ENCODE data around the gene RAB3C. TPM values are rescaled to one million over a fixed set of nuclear protein-coding genes. Genes with fewer than 3 reads are reported as not detected.

The RAB3C gene
- total RNA-seq, 2 experiments from 2014 or later, result not detected

- Mint-ChIP-seq H3K4me3 (no peak overlapping the region), H3K4me1 (ENCODE audit: low read depth) (peaks cover 11% of the 10 kb centered on the region), H3K27ac (no peak overlapping the region), H3K9me3 (no peaks in the 10 kb centered on the region), H3K36me3 (no peaks in the 10 kb centered on the region), H3K27me3 (peaks cover 15% of the 10 kb centered on the region)
- DNase-seq, result no peak
- CTCF ChIA-PET, result interaction anchor here (0.6 kb wide), 1 partner anchor 59 kb away, joined by 6 read pairs; no protein-coding TSS in a partner anchor
- intact Hi-C loops (cut with micrococcal nuclease), result no loop called here
- POLR2A ChIA-PET, result no interaction called here
These were observed 188.9 kb downstream of the RAB3C start for GRCh38 chr5:58771796-58772195.

GRCh38 chr5:58773744-58774441, 191.0 kb downstream of the RAB3C start:
- Mint-ChIP-seq H3K27me3 (peaks cover 21% of the 10 kb centered on the region), H3K36me3 (no peaks in the 10 kb centered on the region), H3K4me1 (ENCODE audit: low read depth) (peaks cover 11% of the 10 kb centered on the region), H3K4me3 (no peak overlapping the region), H3K9me3 (no peaks in the 10 kb centered on the region), H3K27ac (no peak overlapping the region)
- intact Hi-C loops (cut with micrococcal nuclease), result no loop called here
- CTCF ChIA-PET, result no interaction called here
- POLR2A ChIA-PET, result no interaction called here
- no peak for DNase-seq

GRCh38 chr5:58774937-58775336, 192.1 kb downstream of the RAB3C start:
- Mint-ChIP-seq H3K9me3 (no peaks in the 10 kb centered on the region), H3K27ac (no peak overlapping the region), H3K4me1 (ENCODE audit: low read depth) (peaks cover 11% of the 10 kb centered on the region), H3K27me3 (peaks cover 25% of the 10 kb centered on the region), H3K4me3 (no peak overlapping the region), H3K36me3 (no peaks in the 10 kb centered on the region)
- POLR2A ChIA-PET, result no interaction called here
- CTCF ChIA-PET, result interaction anchor here (0.5 kb wide), 1 partner anchor 10 kb away, joined by 3 read pairs; no protein-coding TSS in a partner anchor
- no peak for DNase-seq
- intact Hi-C loops (cut with micrococcal nuclease), result loop anchor here (1.0 kb wide), 2 partner anchors 9 to 24 kb away; no protein-coding TSS in a partner anchor

GRCh38 chr5:58775701-58776262, 192.9 kb downstream of the RAB3C start:
- CTCF ChIA-PET, result no interaction called here
- Mint-ChIP-seq H3K4me3 (no peak overlapping the region), H3K4me1 (ENCODE audit: low read depth) (peaks cover 11% of the 10 kb centered on the region), H3K27me3 (peaks cover 26% of the 10 kb centered on the region), H3K36me3 (no peaks in the 10 kb centered on the region), H3K9me3 (no peaks in the 10 kb centered on the region), H3K27ac (no peak overlapping the region)
- POLR2A ChIA-PET, result no interaction called here
- intact Hi-C loops (cut with micrococcal nuclease), result loop anchor here (1.0 to 2.0 kb wide), 3 partner anchors 9 to 24 kb away; no protein-coding TSS in a partner anchor
- DNase-seq, result peak; percentile 21

- POLR2A ChIA-PET, result no interaction called here
- intact Hi-C loops (cut with micrococcal nuclease), result loop anchor here (2.0 kb wide), 1 partner anchor 18 kb away; no protein-coding TSS in a partner anchor
- no peaks in the 10 kb centered on the region for H3K36me3 Mint-ChIP-seq
- DNase-seq, result no peak
- no peak overlapping the region for H3K27ac Mint-ChIP-seq
- peaks cover 26% of the 10 kb centered on the region for H3K27me3 Mint-ChIP-seq
- H3K4me1 Mint-ChIP-seq (ENCODE audit: low read depth), result peaks cover 11% of the 10 kb centered on the region
- CTCF ChIA-PET, result no interaction called here
- no peaks in the 10 kb centered on the region for H3K9me3 Mint-ChIP-seq
- no peak overlapping the region for H3K4me3 Mint-ChIP-seq
These were observed 193.7 kb downstream of the RAB3C start for GRCh38 chr5:58776559-58776958.

- no peak for DNase-seq
- H3K4me1 Mint-ChIP-seq (ENCODE audit: low read depth), result peaks cover 11% of the 10 kb centered on the region
- no peak overlapping the region for H3K27ac Mint-ChIP-seq
- ChIA-PET CTCF (interaction anchor here (0.6 kb wide), 1 partner anchor 492 kb away, joined by 3 read pairs; no protein-coding TSS in a partner anchor), POLR2A (no interaction called here)
- no peaks in the 10 kb centered on the region for H3K36me3 Mint-ChIP-seq
- H3K27me3 Mint-ChIP-seq, result peaks cover 20% of the 10 kb centered on the region
- no peaks in the 10 kb centered on the region for H3K9me3 Mint-ChIP-seq
- H3K4me3 Mint-ChIP-seq, result no peak overlapping the region
- intact Hi-C loops (cut with micrococcal nuclease), result no loop called here
These were observed 196.0 kb downstream of the RAB3C start for GRCh38 chr5:58778888-58779287.

- Mint-ChIP-seq H3K27ac (no peak overlapping the region), H3K36me3 (no peaks in the 10 kb centered on the region), H3K4me3 (no peak overlapping the region), H3K4me1 (ENCODE audit: low read depth) (peaks cover 2% of the 10 kb centered on the region), H3K27me3 (peaks cover 16% of the 10 kb centered on the region), H3K9me3 (no peaks in the 10 kb centered on the region)
- CTCF ChIA-PET, result no interaction called here
- DNase-seq, result no peak
- intact Hi-C loops (cut with micrococcal nuclease), result no loop called here
- POLR2A ChIA-PET, result no interaction called here
These were observed 203.2 kb downstream of the RAB3C start for GRCh38 chr5:58786035-58786434.

GRCh38 chr5:58786711-58787303, 203.9 kb downstream of the RAB3C start:
- no peak overlapping the region for H3K27ac Mint-ChIP-seq
- intact Hi-C loops (cut with micrococcal nuclease), result no loop called here
- DNase-seq, result peak; percentile 26
- no peak overlapping the region for H3K4me3 Mint-ChIP-seq
- no peaks in the 10 kb centered on the region for H3K36me3 Mint-ChIP-seq
- H3K4me1 Mint-ChIP-seq (ENCODE audit: low read depth), result peaks cover 2% of the 10 kb centered on the region
- H3K27me3 Mint-ChIP-seq, result peaks cover 16% of the 10 kb centered on the region
- ChIA-PET CTCF (no interaction called here), POLR2A (no interaction called here)
- no peaks in the 10 kb centered on the region for H3K9me3 Mint-ChIP-seq

- H3K4me3 Mint-ChIP-seq, result no peak overlapping the region
- CTCF ChIA-PET, result no interaction called here
- peaks cover 2% of the 10 kb centered on the region for H3K4me1 Mint-ChIP-seq (ENCODE audit: low read depth)
- POLR2A ChIA-PET, result no interaction called here
- no peaks in the 10 kb centered on the region for H3K9me3 Mint-ChIP-seq
- H3K27ac Mint-ChIP-seq, result no peak overlapping the region
- intact Hi-C loops (cut with micrococcal nuclease), result no loop called here
- H3K36me3 Mint-ChIP-seq, result no peaks in the 10 kb centered on the region
- peaks cover 14% of the 10 kb centered on the region for H3K27me3 Mint-ChIP-seq
- DNase-seq, result no peak
These were observed 205.1 kb downstream of the RAB3C start for GRCh38 chr5:58787987-58788386.

GRCh38 chr5:58793888-58794657, 211.2 kb downstream of the RAB3C start:
- DNase-seq, result no peak
- intact Hi-C loops (cut with micrococcal nuclease), result loop anchor here (2.0 to 10.0 kb wide), 3 partner anchors 17 to 109 kb away; no protein-coding TSS in a partner anchor
- Mint-ChIP-seq H3K27me3 (peaks cover 15% of the 10 kb centered on the region), H3K9me3 (peaks cover 3% of the 10 kb centered on the region), H3K36me3 (no peaks in the 10 kb centered on the region), H3K27ac (no peak overlapping the region), H3K4me3 (no peak overlapping the region), H3K4me1 (ENCODE audit: low read depth) (peaks cover 11% of the 10 kb centered on the region)
- ChIA-PET POLR2A (no interaction called here), CTCF (interaction anchor here (0.6 kb wide), 1 partner anchor 111 kb away, joined by 3 read pairs; no protein-coding TSS in a partner anchor)

GRCh38 chr5:58794875-58795274, 212.0 kb downstream of the RAB3C start:
- H3K27me3 Mint-ChIP-seq, result peaks cover 17% of the 10 kb centered on the region
- ChIA-PET CTCF (no interaction called here), POLR2A (no interaction called here)
- peaks cover 3% of the 10 kb centered on the region for H3K9me3 Mint-ChIP-seq
- H3K4me3 Mint-ChIP-seq, result no peak overlapping the region
- DNase-seq, result peak; percentile 73
- no peaks in the 10 kb centered on the region for H3K36me3 Mint-ChIP-seq
- no peak overlapping the region for H3K27ac Mint-ChIP-seq
- H3K4me1 Mint-ChIP-seq (ENCODE audit: low read depth), result peaks cover 11% of the 10 kb centered on the region
- intact Hi-C loops (cut with micrococcal nuclease), result loop anchor here (2.0 to 10.0 kb wide), 3 partner anchors 18 to 110 kb away; no protein-coding TSS in a partner anchor

- no peaks in the 10 kb centered on the region for H3K36me3 Mint-ChIP-seq
- POLR2A ChIA-PET, result no interaction called here
- CTCF ChIA-PET, result no interaction called here
- peaks cover 15% of the 10 kb centered on the region for H3K27me3 Mint-ChIP-seq
- H3K4me3 Mint-ChIP-seq, result no peak overlapping the region
- intact Hi-C loops (cut with micrococcal nuclease), result loop anchor here (2.0 to 10.0 kb wide), 3 partner anchors 19 to 111 kb away; no protein-coding TSS in a partner anchor
- peaks cover 11% of the 10 kb centered on the region for H3K4me1 Mint-ChIP-seq (ENCODE audit: low read depth)
- peaks cover 3% of the 10 kb centered on the region for H3K9me3 Mint-ChIP-seq
- no peak overlapping the region for H3K27ac Mint-ChIP-seq
- DNase-seq, result no peak
These were observed 212.5 kb downstream of the RAB3C start for GRCh38 chr5:58795327-58795726.

Data from activated CD4-positive, alpha-beta memory T cell treated with anti-CD3 and anti-CD28 coated beads for 36 hours (primary cell).